NCI-H510A treated with DMSO at 0.1 percent for 48 hours (cell line): Measurements from ENCODE around the gene JHY.

Source experiments
- DNase-seq: peaks from one replicate; lab custom pipeline; 2025; lab: John Stamatoyannopoulos, UW

The JHY gene

GRCh38 chr11:122951211-122951610 lies 68.7 kb downstream of the JHY start:
- no peak for DNase-seq

GRCh38 chr11:122954455-122954854 lies 71.9 kb downstream of the JHY start:
- no peak for DNase-seq

GRCh38 chr11:122963961-122964360 lies 81.4 kb downstream of the JHY start:
- DNase-seq = no peak

- DNase-seq = no peak
These were observed 93.6 kb downstream of the JHY start for GRCh38 chr11:122976061-122976733.

GRCh38 chr11:122976734-122977469 lies 94.3 kb downstream of the JHY start:
- DNase-seq = no peak

- no peak for DNase-seq
These were observed 95.1 kb downstream of the JHY start for GRCh38 chr11:122977470-122978298.

GRCh38 chr11:122978299-122978620 lies 95.7 kb downstream of the JHY start:
- no peak for DNase-seq

- no peak for DNase-seq
These were observed 96.7 kb downstream of the JHY start for GRCh38 chr11:122979103-122979814.

GRCh38 chr11:122979815-122980595 lies 97.4 kb downstream of the JHY start:
- DNase-seq = no peak

- DNase-seq = no peak
These were observed 99.1 kb downstream of the JHY start, which contains the start of gene BSX for GRCh38 chr11:122981388-122982264. TSS of gene BSX (minus strand) at chr11:122981834. CDS start at chr11:122981671, 163 bp downstream.

- DNase-seq = no peak
These were observed 101.1 kb downstream of the JHY start for GRCh38 chr11:122983438-122984185.

- DNase-seq = no peak
These were observed 101.8 kb downstream of the JHY start for GRCh38 chr11:122984186-122985011.

- DNase-seq = no peak
These were observed 113.0 kb downstream of the JHY start for GRCh38 chr11:122995526-122995925.

GRCh38 chr11:122998727-122999366 lies 116.3 kb downstream of the JHY start:
- no peak for DNase-seq

- no peak for DNase-seq
These were observed 118.2 kb downstream of the JHY start for GRCh38 chr11:123000721-123001120.

GRCh38 chr11:123006860-123007542 lies 124.4 kb downstream of the JHY start:
- DNase-seq = no peak
